Endothelial cell of umbilical vein (primary cell): ENCODE results near the gene NUTF2. TPM values are rescaled to one million over a fixed set of nuclear protein-coding genes. Genes with fewer than 3 reads are reported as not detected.

Experiments used
- BruUV-seq: library from RNA; stranded (reverse); fragments of 400-500 nt; replicated peaks from 2 replicates; lab custom pipeline; 2021; lab: Mats Ljungman, UMichigan
- CTCF ChIA-PET: fragments of 300-600, 350-600 bp; sonication (Branson Sonifier 250); formaldehyde crosslinking; loops from one replicate; lab custom pipeline; 2021; ENCODE audit warnings: antibody characterized with exemption, inconsistent platforms; lab: Charles Lee
- POLR2A ChIA-PET: fragments of 300-600, 350-600 bp; sonication (Branson Sonifier 250); formaldehyde crosslinking; loops from one replicate; lab custom pipeline; 2021; ENCODE audit warnings: antibody characterized with exemption, inconsistent platforms; lab: Charles Lee
- DNase-seq: peaks from one replicate; pipeline ENCODE4 v3.0.0-alpha.2; 2011; ENCODE audit warnings: low read depth, low spot score
- FAIRE-seq: peaks from 2 replicates; lab custom pipeline; 2011; peaks lifted over from hg19 to GRCh38; lab: Jason Lieb, UNC
- H2AFZ ChIP-seq: 2 replicates; pipeline ENCODE4 v1.6.0; 2012; ENCODE audit warnings: low read depth, low read length, control low read depth, inconsistent platforms
- H3K27ac ChIP-seq: 2 replicates; pipeline ENCODE4 v1.5.1; 2011; ENCODE audit warnings: low read depth, mild to moderate bottlenecking, control low read depth, low read length, moderate library complexity; ENCODE audit not compliant: insufficient read depth
- H3K27me3 ChIP-seq, 2 experiments: 2 replicates each; pipeline versions ENCODE4 v1.6.0 to v1.6.1; 2011; ENCODE audit warnings: low read length in 2 of 2, mixed read lengths in 1 of 2; ENCODE audit not compliant: control insufficient read depth in 2 of 2, insufficient read depth in 2 of 2
- H3K36me3 ChIP-seq, 2 experiments: 2 replicates in 1 of 2; 3 replicates in 1 of 2; pipeline ENCODE4 v1.5.1; 2011; ENCODE audit warnings: low read length in 2 of 2, mild to moderate bottlenecking in 1 of 2, moderate library complexity in 1 of 2; ENCODE audit not compliant: control insufficient read depth in 2 of 2, insufficient read depth in 2 of 2; ENCODE audit errors: extremely low read depth in 1 of 2
- H3K4me1 ChIP-seq: 3 replicates; pipeline ENCODE4 v1.5.1; 2011; ENCODE audit warnings: mild to moderate bottlenecking, low read length; ENCODE audit not compliant: control insufficient read depth, insufficient read depth; ENCODE audit errors: extremely low read depth
- H3K4me2 ChIP-seq: 2 replicates; pipeline ENCODE4 v1.6.1; 2011; ENCODE audit warnings: low read length, control low read depth, mixed read lengths; ENCODE audit not compliant: insufficient read depth
- H3K4me3 ChIP-seq, 3 experiments: fragments of 200-600 bp in 1 of 3; sonication (generic), shearing (Covaris generic) in 1 of 3; replicated peaks in 1 of 3; 2 replicates each; pipeline ENCODE4 v1.5.1; 2011 to 2016; ENCODE audit warnings: control low read depth in 3 of 3, low read length in 3 of 3, mild to moderate bottlenecking in 2 of 3, inconsistent platforms in 1 of 3, low read depth in 1 of 3, moderate library complexity in 1 of 3; ENCODE audit not compliant: insufficient read depth in 1 of 3
- H3K79me2 ChIP-seq: 2 replicates; pipeline ENCODE4 v1.6.0; 2012; ENCODE audit warnings: low read length, inconsistent platforms; ENCODE audit not compliant: control insufficient read depth, insufficient read depth
- H3K9ac ChIP-seq: replicated peaks from 2 replicates; pipeline ENCODE3; 2011; ENCODE audit warnings: low read length, control low read depth; ENCODE audit not compliant: insufficient read depth; ENCODE audit errors: extremely low read depth
- H3K9me1 ChIP-seq: replicated peaks from 3 replicates; pipeline ENCODE4 v1.6.0; 2011; ENCODE audit warnings: mild to moderate bottlenecking, low read length; ENCODE audit not compliant: control insufficient read depth, insufficient read depth; ENCODE audit errors: extremely low read depth
- H3K9me3 ChIP-seq: replicated peaks from 2 replicates; pipeline ENCODE4 v1.5.1; 2012; ENCODE audit warnings: low read length, inconsistent platforms; ENCODE audit not compliant: control insufficient read depth, insufficient read depth
- H4K20me1 ChIP-seq: replicated peaks from 2 replicates; pipeline ENCODE3; 2011; ENCODE audit warnings: mild to moderate bottlenecking, low read length; ENCODE audit not compliant: control insufficient read depth, insufficient read depth; ENCODE audit errors: extremely low read depth
- CTCF ChIP-seq, 2 donors: IDR thresholded peaks; 1 replicate in 1 of 2; 2 replicates in 1 of 2; pipeline ENCODE4 v1.5.1; 2011; ENCODE audit warnings: low read length in 2 of 2, mild to moderate bottlenecking in 2 of 2, moderate library complexity in 2 of 2, control low read depth in 1 of 2, inconsistent platforms in 1 of 2, low read depth in 1 of 2; ENCODE audit not compliant: insufficient read depth in 1 of 2; ENCODE audit errors: extremely low read depth in 1 of 2
- EZH2 ChIP-seq: IDR thresholded peaks from 2 replicates; pipeline ENCODE4 v1.6.1; 2012; ENCODE audit warnings: borderline replicate concordance, low read depth, mild to moderate bottlenecking, moderate library complexity, low read length, inconsistent platforms; ENCODE audit not compliant: severe bottlenecking
- FOS ChIP-seq: IDR thresholded peaks from 2 replicates; pipeline ENCODE4 v1.6.1; 2011; ENCODE audit warnings: mild to moderate bottlenecking, low read length, moderate library complexity, borderline replicate concordance; ENCODE audit not compliant: insufficient read depth
- GATA2 ChIP-seq: IDR thresholded peaks from 2 replicates; pipeline ENCODE4 v1.7.0; 2011; ENCODE audit warnings: low read depth, mild to moderate bottlenecking, moderate library complexity, mixed read lengths, low read length; ENCODE audit not compliant: insufficient read length, insufficient read depth
- JUN ChIP-seq: IDR thresholded peaks from 2 replicates; pipeline ENCODE4 v1.6.1; 2011; ENCODE audit warnings: borderline replicate concordance, low read depth; ENCODE audit not compliant: insufficient read length, insufficient read depth
- MYC ChIP-seq: IDR thresholded peaks from one replicate; pipeline ENCODE4 v1.6.1; 2011; ENCODE audit warnings: mild to moderate bottlenecking, low read depth, low read length
- POLR2A ChIP-seq: IDR thresholded peaks from 2 replicates; pipeline ENCODE4 v1.6.1; 2012; ENCODE audit warnings: low read depth, mild to moderate bottlenecking, control low read depth, low read length
- POLR2AphosphoS5 ChIP-seq: IDR thresholded peaks from 2 replicates; pipeline ENCODE4 v1.6.1; 2012; ENCODE audit warnings: low read depth, mild to moderate bottlenecking, control low read depth, low read length, moderate library complexity; ENCODE audit not compliant: insufficient read depth
- dilution Hi-C: fragments of 300-500 bp; cut with MboI; formaldehyde crosslinking; loops from one replicate; pipeline ENCODE4 v1.15.0; 2019; ENCODE audit warnings: low sequenced_read_pairs; ENCODE audit not compliant: extremely low pct_ligation_motif_present
- intact Hi-C: fragments of 100-400 bp; cut with micrococcal nuclease; formaldehyde crosslinking; loops from one replicate; pipeline ENCODE4 v1.10.0; 2022
- polyA plus RNA-seq, 4 experiments: library from polyadenylated mRNA; depleted of rRNA in 3 of 4; stranded (reverse) in 3 of 4; unstranded in 1 of 4; fragments of >200 nt; gene quantifications; 2 replicates each; pipeline versions ENCODE4 v1.2.1 to v1.2.3, GENCODE V29; 2011 to 2012; ENCODE audit warnings: missing spikeins in 1 of 4
- total RNA-seq: library from RNA; stranded (reverse); gene quantifications from 2 replicates; pipeline ENCODE4 v1.2.3, GENCODE V29; 2021
- TF ChIP-seq, protein P1 (sequence below): IDR thresholded peaks from 2 replicates; pipeline ENCODE4 v1.6.1; 2011; ENCODE audit not compliant: insufficient read depth, insufficient read length

NUTF2 gene
- total and polyA plus RNA-seq, 2 donors (not counting 3 experiments of a cell fraction or from before 2014, with no cell fraction given) = 208 to 273 TPM

GRCh38 chr16:67825119-67825518 is 21.6 kb upstream of the NUTF2 start:
- Histone ChIP-seq H3K79me2 (no peaks in the 10 kb centered on the region), H3K4me1 (no peaks in the 10 kb centered on the region), H3K27ac (no peak overlapping the region), H3K9me1 (no peaks in the 10 kb centered on the region), H3K4me2 (no peak overlapping the region), H3K27me3 (no peaks in the 10 kb centered on the region), H3K9me3 (no peaks in the 10 kb centered on the region), H2AFZ (no peak overlapping the region), H3K4me3 (no peak overlapping the region), H3K36me3 (peaks cover 0 to 19% of the 10 kb centered on the region in 2 experiments), H4K20me1 (no peaks in the 10 kb centered on the region), H3K9ac (no peak overlapping the region)
- no peak for FAIRE-seq
- TF ChIP-seq FOS (no peak), POLR2AphosphoS5 (no peak), CTCF (IDR thresholded peaks at IDR 0.05; ENCODE audit: extremely low read depth in 1 of 2, insufficient read depth in 1 of 2, low read depth in 1 of 2, low read length in 2 of 2) (no peak), JUN (no peak), EZH2 (no peak), MYC (no peak), POLR2A (no peak), GATA2 (no peak)
- TF ChIP-seq, protein P1, sequence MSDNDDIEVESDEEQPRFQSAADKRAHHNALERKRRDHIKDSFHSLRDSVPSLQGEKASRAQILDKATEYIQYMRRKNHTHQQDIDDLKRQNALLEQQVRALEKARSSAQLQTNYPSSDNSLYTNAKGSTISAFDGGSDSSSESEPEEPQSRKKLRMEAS = no peak
- dilution Hi-C loops (no loop called here), intact Hi-C loops (no loop called here)
- ChIA-PET POLR2A (no interaction called here), CTCF (interaction anchor here (3.9 kb wide), 1 partner anchor 9 kb away, joined by 31 read pairs; no protein-coding TSS in a partner anchor)
- no peak for DNase-seq
- no TSS peak for BruUV-seq
